NAMALWA (cell line): ENCODE measurements around the gene S100PBP.
A peak's percentile ranks its signal among the peaks of the same experiment; 100 is the strongest.

Source experiments
- DNase-seq: peaks from one replicate; pipeline ENCODE4 v3.0.0-alpha.2; 2015; ENCODE audit warnings: low spot score

The S100PBP gene

DNA sequence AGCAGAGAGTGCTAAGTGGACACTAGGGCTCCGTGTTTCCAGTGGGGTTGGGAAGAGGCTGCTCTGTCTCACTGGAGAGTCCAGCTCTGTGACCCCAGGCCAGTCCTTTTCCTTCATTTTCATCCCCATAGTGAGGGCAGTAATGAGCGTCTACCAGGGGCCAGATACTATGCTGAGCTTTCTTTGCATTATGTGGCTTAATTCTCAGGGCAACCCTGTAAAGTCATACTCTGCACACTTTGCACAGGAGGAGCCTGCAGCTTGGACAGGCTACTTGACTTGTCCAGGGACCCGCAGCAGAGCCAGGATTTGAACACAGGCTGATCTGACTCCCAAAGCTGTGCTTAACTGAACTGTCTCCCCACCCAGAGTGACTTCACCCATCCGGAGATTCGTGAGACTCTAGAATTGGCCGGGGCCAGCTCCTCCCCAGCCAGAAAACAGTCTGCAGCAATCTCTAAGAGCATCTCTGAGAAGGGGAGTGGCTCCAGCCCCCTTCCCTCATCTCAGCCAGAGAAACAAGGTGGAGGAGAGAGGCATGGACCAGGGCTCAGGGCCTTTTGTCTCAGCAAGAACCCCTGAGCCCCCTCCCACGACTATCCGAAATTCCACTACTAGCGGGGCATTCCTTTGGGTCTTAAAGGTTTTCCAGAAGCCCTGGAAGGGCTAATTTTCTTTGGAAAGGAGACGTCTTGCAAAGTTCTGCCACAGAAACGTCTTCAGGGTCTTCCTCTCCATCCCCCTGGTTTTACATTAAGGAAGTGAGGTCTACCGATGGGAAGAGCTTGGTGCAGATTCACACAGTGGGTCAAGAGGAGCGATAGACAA is 54.1 kb downstream of the S100PBP start:
- DNase-seq: peak; percentile 35

DNA sequence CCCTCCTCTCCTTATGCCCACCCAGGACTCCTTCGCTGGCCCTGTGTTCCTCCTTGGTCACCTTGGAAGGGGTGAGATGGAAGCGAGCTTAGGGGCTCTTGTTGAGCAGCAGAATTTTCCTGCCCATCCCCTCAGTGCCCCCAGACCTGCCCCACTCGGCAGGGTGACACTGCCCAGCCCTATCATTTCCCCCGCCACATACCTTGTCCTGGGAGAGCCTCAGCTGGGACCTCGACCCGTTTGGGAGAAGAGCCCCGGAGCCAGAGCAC is 54.7 kb downstream of the S100PBP start:
- peak; percentile 20 for DNase-seq

DNA sequence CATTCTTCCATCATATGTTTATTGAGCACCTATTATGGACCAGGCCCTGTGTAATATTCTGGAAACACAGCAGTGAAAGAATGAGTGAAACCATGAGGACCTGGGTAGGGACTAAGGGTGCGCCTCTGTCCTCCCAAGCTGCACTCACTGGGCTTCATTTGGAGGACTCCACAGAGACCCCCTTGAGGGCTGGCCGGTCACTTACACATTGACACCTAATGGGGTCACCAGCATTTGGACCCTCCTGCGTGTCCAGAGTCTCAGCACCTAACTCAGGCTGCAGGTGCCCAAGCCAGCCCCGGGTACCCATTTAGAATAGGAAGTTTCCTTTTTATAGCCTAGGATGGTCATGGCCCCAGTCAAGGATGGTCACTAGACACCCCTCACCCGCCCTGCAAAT is 56.0 kb downstream of the S100PBP start:
- no peak for DNase-seq

DNA sequence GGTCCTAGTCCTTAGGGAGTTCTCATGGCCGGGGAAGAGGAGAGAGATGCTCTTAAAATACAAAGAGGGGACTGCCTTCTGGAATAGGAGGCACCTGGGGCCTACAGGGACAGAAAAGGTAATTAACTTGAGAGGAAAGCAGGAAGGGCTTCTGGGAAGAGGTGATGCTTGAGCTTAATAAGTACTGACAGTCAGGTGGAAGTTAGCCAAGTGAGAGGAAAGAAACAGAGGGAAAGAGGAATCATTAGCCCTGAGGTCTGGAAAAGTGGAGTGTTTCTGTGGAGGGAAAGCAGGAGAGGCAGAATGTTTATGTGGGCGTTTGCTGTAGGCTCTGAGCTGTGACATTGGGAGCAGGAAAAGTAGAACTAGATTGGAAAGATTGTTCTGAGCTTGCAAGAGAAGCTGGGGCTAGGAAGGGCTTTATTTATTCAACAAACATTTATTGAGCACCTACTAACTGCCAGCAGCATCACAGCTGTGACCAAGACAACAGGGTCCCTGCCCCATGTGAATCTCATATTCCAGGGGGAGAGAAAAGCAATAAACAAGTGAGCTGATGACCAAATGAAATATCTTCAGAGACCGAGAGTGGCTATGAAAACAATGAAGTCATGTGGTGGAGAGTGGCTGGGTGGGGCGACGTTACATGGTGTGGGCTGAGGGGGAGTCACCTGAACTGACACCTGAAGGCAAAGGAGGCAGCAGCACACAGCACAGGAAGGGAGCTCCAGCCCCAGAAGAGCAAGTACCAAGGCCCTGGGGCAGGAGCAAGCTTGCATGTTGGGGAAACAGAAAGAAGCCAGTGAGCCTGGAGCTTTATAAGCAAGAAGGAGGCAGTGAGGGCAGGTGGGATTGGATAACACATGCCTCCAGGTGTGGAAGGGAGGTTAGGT is 57.7 kb downstream of the S100PBP start:
- no peak for DNase-seq

DNA sequence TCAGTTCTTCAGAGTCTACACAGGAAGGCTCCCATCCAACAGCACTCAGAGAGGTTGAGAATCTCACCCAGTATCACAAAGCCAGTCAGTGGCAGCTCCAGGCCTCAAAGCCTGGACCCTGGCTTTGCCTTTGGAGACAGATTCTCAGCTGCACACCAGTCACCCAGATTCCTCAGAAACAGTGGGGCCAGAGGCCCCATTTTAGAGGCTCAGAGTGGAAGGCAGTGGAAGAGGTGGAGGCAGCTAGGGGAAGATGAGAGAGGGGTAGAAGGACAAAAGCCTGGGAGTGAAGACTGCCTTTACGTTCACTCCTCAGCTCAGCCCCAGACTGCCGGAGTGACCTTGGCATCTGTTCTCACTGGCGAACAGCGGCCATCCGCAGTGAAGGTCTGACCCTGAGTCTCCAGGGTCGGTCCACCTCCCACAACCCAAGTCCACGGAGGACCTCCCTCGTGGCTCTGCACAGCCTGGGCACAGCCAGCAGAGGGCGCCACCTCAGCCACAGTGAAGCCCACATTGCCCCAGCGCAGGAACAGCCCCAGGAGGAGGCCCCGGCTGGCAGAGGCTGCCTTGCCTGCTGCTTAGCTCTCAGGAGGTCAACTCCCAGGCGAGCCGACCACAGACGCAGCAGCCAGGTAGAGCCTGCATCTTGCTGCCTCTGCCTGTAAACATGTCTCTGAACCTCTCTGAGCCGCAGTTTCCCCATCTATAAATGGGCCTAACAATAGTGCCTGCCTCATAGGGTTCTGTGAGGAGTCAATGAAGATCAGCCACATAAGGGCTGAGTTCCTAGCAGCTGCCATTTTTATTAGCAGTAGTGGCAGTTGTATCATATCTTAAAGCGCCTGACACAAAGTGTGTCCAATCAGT is 59.1 kb downstream of the S100PBP start:
- DNase-seq: peak; percentile 65

DNA sequence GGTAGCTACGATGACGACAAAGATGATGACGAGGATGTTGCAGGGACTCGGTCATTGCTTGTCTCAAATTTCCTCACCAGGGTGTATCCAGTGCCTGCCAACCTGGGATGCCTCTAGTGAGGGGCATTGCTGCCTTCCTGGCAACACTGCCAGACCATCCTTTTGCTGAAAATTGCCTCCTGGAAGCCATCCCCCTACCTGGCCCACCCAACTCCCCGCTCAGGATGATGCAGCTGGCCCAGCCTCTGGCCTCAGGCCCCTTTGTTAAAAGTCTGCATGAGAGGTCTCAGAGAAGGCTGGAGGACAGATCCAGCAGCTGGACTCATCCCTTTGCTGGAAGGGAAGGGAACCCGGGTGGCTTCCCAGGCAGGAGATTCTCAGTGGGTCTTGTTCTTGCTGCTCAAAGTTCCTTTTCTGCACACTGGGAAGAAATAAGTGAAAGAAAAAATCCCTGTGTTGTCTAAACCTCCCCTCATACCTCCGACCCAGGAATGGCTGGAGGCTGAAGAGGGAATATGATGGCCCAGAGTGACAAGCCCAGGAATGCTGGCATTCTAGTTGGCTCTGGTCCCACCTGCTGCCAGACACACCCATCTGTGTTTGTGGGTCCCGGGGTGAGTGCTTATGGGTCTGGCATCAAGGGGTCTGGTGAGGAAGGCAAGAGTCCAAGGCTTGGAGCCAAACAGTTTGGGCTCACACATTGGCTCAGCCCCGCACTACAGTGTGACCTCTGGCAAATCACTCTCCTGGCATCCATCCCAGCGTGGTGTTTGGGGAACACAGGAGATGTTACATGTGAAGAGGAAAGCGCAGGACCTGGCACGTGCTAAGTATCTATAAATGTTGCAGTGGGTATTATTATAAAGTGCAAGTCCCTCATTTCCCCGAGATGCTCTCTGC is 60.0 kb downstream of the S100PBP start:
- DNase-seq: no peak

DNA sequence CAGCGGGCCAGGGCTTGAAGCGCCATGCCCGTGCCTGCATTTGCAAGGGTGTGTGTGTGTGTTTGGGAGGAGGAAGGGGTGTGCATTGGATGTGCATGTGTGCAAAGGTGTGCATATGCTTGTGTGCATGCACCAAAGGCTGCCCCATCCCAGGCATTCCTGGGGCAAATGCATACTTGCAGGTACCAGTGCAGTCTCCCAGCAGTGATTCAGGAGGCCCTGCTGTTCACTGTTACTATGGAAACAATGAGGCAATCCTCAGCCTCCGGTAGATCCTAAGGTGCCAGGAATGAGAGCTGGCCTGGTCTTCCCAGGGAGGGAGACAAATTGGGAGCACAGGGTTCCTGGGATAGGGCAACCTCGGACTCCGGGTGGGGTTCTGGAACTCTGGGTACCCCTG is 60.7 kb downstream of the S100PBP start:
- no peak for DNase-seq

DNA sequence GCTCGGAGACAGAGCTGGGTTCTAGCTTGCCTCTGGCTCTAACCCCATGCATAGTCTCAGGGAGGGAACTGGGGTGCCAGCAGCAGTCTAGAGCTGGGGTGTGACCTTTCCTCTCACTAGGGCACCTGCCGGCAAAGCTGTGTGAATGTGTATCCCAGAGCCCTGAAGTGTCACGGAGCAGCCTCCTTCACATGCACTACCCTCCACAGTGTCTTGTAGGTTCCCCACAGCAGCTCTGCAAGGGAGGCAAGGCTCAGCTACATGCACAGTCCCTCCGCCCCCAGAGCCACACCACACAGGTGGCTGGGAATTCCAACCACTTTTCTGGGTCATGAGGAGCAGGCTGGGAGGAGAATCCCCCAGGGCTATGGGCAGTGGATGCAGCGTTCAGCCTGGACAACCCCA is 61.2 kb downstream of the S100PBP start:
- no peak for DNase-seq

DNA sequence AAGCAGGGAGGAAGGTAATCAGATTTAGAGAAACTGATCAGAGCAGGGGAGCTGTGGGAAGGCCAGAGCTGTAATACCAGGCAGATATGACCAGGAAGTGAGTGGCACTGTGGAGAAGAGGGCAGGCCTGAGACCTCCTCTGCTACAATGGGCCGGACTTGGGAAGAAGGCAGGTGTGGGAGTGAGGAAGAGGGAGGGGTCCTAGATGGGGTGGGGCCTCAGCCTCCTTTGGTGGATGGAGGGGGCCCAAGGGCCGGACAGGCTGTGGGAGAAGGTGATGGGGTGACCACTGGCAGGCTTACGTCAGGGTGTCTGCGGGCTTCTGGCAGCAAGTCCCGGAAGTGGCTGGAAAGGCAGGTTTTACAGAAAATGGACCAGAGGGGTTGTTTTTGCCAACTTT is 63.8 kb downstream of the S100PBP start:
- no peak for DNase-seq

DNA sequence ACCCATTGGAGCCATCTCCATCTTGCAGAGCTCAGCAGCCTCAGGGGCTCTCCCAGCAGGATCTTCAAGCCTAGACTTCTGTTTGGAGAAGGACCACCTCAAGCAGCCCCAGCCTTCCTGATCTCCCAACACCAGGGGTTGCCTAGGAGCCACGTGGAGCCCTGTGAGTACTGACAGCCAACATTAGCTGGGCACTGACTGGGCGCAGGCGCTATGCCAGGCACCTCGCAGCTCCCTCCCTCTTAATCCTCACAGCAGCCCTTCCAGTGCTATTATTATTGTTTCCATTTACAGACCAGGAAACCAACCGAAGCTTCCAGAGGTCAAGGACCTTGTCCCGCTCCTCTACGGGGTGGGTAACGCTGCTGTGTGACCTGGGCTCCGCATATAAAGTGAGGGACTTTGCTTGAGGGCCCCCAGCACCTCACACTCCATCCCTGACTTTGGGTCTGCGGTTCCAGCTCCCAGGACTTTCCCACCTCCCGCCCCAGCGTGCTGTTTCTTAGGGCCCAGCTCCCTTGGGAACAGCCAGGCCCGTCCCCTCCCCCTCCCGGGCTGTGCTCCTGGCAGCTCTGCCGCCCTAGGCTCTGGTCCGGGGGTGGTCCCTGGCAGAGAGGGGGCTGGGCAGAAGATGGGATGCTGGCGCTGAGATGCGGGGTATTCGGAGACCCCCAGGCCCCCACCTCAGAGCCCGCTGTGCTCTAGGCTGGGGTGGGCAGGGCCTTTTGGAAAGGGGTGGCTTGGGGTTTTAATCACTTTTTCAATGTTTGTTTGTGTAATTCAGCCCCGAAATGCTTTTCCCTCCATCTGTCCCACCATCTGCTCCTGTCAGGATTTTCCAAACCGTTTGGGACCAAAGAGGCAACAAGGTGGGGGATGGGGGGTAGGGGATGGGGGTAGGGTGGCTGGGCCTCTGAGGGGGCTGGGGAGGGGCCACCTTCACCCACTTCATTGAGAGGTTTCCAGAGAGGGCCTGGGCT is 64.7 kb downstream of the S100PBP start:
- no peak for DNase-seq

DNA sequence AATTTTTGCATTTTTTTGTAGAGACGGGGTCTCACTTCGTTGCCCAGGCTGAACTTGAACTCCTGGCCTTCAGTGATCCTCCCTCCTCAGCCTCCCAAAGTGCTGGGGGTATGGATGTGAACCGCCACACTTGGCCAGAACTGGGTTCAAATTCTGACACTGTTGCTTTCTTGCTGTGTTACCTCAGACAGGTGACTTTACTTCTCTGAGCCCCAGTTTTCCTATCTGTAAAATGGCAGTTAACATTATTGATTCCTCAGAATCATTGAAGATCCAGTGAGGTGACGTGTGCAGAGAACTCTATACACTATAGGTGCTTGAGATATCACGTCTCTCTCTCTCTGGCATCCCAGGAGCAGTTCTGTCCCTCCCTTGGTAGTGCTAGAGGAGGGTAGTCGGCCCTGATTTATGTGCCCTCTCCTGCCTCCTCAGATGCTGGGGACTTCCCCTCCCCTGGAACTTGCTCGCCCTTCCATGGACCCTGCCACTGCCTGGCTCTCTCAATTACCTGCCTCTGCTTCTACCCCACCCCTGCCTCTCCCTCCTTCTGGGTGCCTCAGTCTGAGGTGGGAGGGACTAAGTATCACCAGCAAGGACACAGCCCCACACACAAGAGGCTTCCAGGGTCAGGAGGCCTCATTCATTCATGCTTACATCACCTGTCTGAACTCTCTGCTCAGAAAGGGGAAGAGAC is 66.0 kb downstream of the S100PBP start:
- no peak for DNase-seq

DNA sequence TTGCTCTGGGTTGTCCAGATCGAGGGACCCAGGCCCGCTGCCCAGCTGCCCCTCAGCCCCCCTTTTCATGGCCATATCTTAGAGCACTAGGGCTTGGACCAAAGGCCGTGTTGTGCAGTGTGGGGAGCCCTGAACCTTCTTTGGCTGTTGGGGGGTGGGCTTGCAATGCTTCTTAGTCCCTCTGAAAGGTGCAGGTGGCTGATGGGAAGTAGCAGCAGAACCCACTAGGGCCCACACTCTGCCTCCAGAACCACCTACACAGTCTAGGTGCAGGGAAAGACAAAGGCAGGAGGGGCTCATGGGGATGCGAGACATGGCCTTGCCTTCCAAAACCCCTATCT is 66.5 kb downstream of the S100PBP start:
- no peak for DNase-seq

DNA sequence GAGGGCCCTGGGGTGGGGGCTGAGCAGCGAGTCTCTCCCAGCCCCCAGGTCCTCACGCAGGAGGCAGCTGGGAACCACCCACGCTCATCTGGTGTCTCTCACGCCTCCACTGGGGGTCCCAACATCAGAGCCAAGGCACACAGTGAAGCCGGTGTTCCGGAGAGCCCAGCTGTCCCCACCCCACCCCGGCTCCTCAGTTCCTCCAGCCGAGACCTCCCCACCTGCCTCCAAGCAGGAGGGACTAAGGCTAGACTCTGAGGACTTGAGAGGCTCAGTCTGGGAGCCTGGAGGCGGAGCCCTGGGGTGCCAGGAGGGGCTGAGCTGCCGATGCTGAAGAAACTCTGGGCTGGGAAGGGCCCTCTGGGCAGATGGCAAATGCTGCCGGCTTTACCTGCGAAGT is 67.3 kb downstream of the S100PBP start:
- no peak for DNase-seq

DNA sequence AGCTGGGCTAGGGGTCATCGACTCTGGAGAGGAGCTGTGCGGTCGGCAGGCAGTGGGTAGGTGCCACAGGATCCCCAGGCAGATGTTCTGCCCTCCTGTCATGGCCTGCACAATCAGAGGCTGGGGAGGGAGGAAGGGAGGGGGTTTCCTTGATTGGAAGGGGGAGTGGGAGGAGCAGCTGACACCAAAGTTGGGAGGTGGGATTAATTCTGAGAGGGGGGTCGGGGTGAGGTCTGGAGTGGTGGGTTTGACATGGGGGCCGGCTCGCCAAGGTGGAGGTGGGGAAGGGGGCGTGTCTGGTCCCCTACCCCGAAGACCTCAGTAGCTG is 68.2 kb downstream of the S100PBP start:
- no peak for DNase-seq

DNA sequence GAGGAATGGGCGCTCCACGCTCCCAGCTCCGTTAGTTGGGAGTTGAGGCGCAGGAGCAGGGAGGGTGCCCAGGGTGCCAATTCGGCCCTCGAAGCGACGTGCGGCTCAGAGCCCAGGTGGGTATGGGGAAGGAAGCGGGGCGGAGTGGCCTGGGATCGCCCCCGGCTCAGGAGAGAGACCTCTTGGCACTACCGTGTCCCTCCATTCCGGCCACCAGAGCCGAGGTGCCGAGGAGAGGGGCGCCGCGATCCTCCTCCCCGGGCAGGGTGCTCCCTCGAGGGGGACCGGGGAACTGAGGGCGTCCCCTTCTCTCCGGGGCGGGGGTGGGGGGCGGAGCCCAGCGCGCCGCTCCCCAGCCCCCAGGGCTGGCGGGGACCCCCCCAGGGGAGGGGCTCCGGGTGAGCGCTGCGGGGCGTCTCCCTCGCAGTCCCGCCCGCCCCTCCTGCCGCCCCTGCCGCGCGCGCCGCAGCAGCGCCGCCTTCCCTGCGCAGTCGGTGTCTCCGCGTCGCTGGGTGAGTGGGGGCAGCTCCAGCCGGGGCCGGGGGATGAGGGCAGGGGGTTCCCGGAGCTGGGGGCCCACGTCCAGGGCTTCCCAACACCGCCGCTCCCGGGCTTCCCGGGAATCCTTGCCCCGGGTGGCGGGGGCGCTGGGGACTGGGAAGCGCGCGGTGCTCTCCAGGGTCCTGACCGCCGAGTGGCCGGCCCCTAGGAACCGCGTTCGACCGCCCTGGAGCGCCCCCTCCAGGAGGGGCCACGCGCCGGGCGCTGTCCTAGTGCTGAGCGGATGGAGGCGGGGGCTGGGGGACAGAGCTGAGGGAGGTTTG is 68.8 kb downstream of the S100PBP start, which contains the start of gene HPCA:
HPCA (plus strand) TSS at position 488 of the 824 bp plus-strand sequence. CDS start 2,408 bp downstream, outside the sequence.
- peak; percentile 41 for DNase-seq

DNA sequence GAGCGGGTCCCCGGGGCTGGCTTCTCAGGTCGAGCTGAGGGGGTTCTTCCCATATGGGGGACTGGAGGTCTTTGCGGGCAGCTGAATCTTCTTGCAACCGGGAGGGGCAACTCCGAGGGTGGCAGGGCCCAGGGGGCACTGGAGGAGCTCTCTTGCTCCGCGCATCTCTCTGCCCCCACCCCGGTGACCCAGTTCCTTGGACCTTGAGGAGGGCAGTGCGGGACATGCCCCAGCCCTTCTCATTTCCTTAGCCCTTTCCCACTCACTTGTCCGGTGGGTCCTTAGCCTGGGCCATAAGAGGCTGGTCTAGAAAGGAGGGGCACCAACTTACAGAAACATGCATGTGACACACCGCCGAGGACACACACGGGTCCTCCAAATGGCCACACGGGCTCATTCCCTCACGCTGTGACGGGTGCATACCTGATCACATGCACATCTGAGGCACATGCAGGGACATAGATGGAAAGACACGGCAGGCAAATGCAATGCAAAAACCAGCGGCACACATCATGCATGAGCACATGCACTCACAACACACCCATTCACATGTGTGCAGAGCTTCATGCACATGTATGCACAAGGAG is 69.5 kb downstream of the S100PBP start:
- DNase-seq: no peak

DNA sequence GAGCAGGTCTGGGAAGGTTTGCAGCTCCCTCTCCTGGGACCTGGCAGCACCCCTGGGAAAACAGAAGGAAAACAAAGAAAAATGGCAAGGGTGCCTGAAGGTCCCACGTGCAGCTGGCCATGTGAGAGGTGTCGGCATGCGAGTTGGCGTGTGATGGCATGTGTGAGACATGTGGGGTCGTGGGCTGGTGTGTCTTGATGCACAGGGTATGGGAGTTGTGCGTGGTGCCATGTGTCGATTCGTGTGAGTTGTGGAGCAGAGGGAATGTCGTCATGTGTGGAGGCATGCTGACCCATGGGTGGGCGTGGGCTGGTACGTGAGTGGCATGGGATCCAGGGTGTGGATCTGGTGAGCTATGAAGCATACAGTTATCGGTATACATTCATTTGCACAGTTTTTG is 70.2 kb downstream of the S100PBP start:
- DNase-seq: no peak

DNA sequence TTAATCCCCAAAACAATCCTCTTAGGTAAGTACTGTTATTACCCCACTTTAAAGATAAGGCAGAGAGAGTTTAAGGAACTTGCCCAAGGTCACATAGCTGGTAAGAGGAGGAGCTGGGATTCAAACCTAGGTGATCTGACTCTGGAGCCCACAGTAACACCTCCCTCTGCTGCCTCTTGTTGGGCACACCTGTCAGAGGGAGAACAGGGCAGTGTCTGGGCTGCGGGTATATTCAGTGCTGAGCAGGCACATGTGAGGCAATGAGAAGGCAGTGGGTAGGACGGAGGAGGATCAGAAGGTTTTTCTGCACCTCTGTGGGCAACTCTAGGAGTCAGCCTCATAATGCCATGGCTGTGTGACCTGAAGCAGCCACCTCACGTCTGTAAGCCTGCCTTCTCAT is 70.7 kb downstream of the S100PBP start:
- no peak for DNase-seq
